ENCODE results near the gene TRAF3IP3. TPM values are rescaled to one million over a fixed set of nuclear protein-coding genes. Genes with fewer than 3 reads are reported as not detected.

Gene TRAF3IP3
- total and polyA plus RNA-seq, 3 experiments from 2014 or later, result 193 to 414 (median 209) TPM

- ChIA-PET POLR2A (no interaction called here), CTCF (interaction anchor here (1.7 to 3.3 kb wide), 2 partner anchors 8 to 12 kb away, joined by 7 to 21 read pairs; partner anchors contain the start of gene UTP25)
- DNase-seq, result no peak
- Mint-ChIP-seq H3K9me3 (no peaks in the 10 kb centered on the region), H3K4me3 (no peak overlapping the region), H3K27me3 (peaks cover 17 to 27% of the 10 kb centered on the region in 2 donors), H3K4me1 (no peaks in the 10 kb centered on the region), H3K36me3 (peaks cover 0 to 2% (median 0%) of the 10 kb centered on the region in 3 donors), H3K27ac (no peak overlapping the region)
- H3K27ac ChIP-seq (ENCODE audit: low read depth, low read length), result no peak overlapping the region
- H3K4me3 ChIP-seq (ENCODE audit: low read length), result no peak overlapping the region
- H3K27me3 ChIP-seq (ENCODE audit: insufficient read depth, low read length, poor library complexity, severe bottlenecking), result no peaks in the 10 kb centered on the region
- H3K4me1 ChIP-seq (ENCODE audit: insufficient read depth, low read length), result no peaks in the 10 kb centered on the region
- no peaks in the 10 kb centered on the region for H3K9me3 ChIP-seq (ENCODE audit: low read length)
- H3K36me3 ChIP-seq (ENCODE audit: insufficient read depth, low read length), result no peaks in the 10 kb centered on the region
Observed at GRCh38 chr1:209815490-209815889, 59.6 kb downstream of the TRAF3IP3 start.

DNA sequence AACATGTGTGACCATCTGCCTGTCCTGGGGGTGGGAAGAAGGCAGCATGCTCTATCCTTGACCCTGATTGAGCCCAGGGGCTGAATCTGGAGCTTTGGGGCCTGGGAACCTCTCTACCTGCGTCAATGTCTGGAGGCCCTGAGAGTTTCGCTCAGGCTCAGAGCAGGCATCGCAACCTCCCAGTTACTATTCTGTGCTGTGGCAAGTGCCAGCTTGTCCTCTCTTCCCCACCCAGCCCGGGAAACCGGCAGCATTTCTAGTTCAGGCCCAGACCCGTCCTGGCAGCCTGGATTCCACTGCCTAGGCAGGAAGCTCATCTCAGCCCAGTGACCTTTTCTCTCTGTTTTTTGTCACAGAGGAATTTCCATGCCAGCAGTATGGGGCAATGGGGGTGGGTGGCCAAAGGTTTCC is 60.1 kb downstream of the TRAF3IP3 start:
- ChIA-PET CTCF (interaction anchor here (1.7 kb wide), 1 partner anchor 12 kb away, joined by 7 read pairs; the partner anchor contains the start of gene UTP25), POLR2A (no interaction called here)
- H3K9me3 Mint-ChIP-seq, result no peaks in the 10 kb centered on the region
- no peaks in the 10 kb centered on the region for H3K36me3 ChIP-seq (ENCODE audit: insufficient read depth, low read length)
- H3K27me3 Mint-ChIP-seq, result peaks cover 19 to 31% of the 10 kb centered on the region in 2 donors
- no peaks in the 10 kb centered on the region for H3K9me3 ChIP-seq (ENCODE audit: low read length)
- no peaks in the 10 kb centered on the region for H3K27me3 ChIP-seq (ENCODE audit: insufficient read depth, low read length, poor library complexity, severe bottlenecking)
- H3K4me1 Mint-ChIP-seq, result no peaks in the 10 kb centered on the region
- H3K36me3 Mint-ChIP-seq, result peaks cover 0 to 6% (median 0%) of the 10 kb centered on the region in 3 donors
- no peak overlapping the region for H3K27ac Mint-ChIP-seq
- no peaks in the 10 kb centered on the region for H3K4me1 ChIP-seq (ENCODE audit: insufficient read depth, low read length)
- H3K27ac ChIP-seq (ENCODE audit: low read depth, low read length), result no peak overlapping the region
- H3K4me3 Mint-ChIP-seq, result no peak overlapping the region
- H3K4me3 ChIP-seq (ENCODE audit: low read length), result no peak overlapping the region
- DNase-seq, result no peak

DNA sequence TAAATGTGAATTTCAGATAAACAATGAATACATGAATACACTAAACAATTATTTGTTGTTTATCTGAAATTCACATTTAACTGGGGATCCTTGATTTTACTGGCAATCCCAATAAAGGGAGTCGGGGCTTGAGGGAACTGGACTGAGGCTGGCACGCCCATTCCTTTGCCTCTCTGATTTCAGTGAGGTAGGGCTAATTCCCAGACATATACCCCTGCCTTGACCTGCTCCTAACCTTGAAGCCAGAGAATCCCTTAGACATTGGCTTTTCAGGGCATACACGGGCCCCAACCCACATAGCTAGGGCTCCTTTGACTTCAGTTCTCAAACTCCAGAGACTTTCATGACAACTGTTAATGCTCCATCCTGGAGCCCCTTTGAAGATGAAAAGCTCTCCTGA is 61.1 kb downstream of the TRAF3IP3 start:
- Mint-ChIP-seq H3K27me3 (peaks cover 19 to 38% of the 10 kb centered on the region in 2 donors), H3K27ac (no peak overlapping the region), H3K4me3 (no peak overlapping the region), H3K36me3 (peaks cover 0 to 6% (median 0%) of the 10 kb centered on the region in 3 donors), H3K9me3 (no peaks in the 10 kb centered on the region), H3K4me1 (no peaks in the 10 kb centered on the region)
- H3K36me3 ChIP-seq (ENCODE audit: insufficient read depth, low read length), result no peaks in the 10 kb centered on the region
- ChIA-PET POLR2A (no interaction called here), CTCF (no interaction called here)
- no peak overlapping the region for H3K27ac ChIP-seq (ENCODE audit: low read depth, low read length)
- H3K4me1 ChIP-seq (ENCODE audit: insufficient read depth, low read length), result no peaks in the 10 kb centered on the region
- H3K4me3 ChIP-seq (ENCODE audit: low read length), result no peak overlapping the region
- no peaks in the 10 kb centered on the region for H3K9me3 ChIP-seq (ENCODE audit: low read length)
- DNase-seq, result no peak
- H3K27me3 ChIP-seq (ENCODE audit: insufficient read depth, low read length, poor library complexity, severe bottlenecking), result peaks cover 3% of the 10 kb centered on the region

DNA sequence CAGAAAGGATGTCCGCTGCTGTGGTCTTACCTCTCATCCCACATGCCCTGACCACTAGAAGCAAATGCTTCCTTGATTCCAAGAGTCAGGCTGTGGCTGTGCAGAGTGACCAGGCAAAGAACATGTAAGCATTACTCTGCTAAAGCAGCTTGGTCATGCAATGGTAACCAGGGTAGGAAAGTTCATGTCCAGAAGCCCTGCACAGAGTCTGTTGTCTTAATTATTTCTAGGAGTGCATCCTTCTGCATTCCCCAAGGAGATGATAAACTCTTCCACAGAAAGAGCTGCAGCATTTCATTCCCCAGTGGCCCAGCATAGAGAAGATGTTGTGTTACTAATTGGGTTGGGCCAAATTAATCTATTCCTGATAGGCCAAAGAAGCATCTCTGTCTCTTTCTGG is 61.8 kb downstream of the TRAF3IP3 start:
- CTCF ChIA-PET, result no interaction called here

GRCh38 chr1:209819058-209819457 is 63.2 kb downstream of the TRAF3IP3 start:
- H3K27ac Mint-ChIP-seq, result no peak overlapping the region
- peaks cover 0 to 6% (median 0%) of the 10 kb centered on the region in 3 donors for H3K36me3 Mint-ChIP-seq
- H3K27me3 Mint-ChIP-seq, result peaks cover 27 to 47% of the 10 kb centered on the region in 2 donors
- H3K9me3 Mint-ChIP-seq, result no peaks in the 10 kb centered on the region
- H3K4me1 Mint-ChIP-seq, result peaks cover 7 to 8% (median 7%) of the 10 kb centered on the region in 3 donors
- CTCF ChIA-PET, result interaction anchor here (0.9 to 1.3 kb wide), 2 partner anchors 10 to 71 kb away, joined by 3 to 4 read pairs; no protein-coding TSS in a partner anchor
- no peak overlapping the region for H3K4me3 Mint-ChIP-seq
- Histone ChIP-seq H3K9me3 (ENCODE audit: low read length) (no peaks in the 10 kb centered on the region), H3K4me3 (ENCODE audit: low read length) (no peak overlapping the region), H3K27ac (ENCODE audit: low read depth, low read length) (no peak overlapping the region), H3K4me1 (ENCODE audit: insufficient read depth, low read length) (peaks cover 9% of the 10 kb centered on the region), H3K27me3 (ENCODE audit: insufficient read depth, low read length, poor library complexity, severe bottlenecking) (peaks cover 3% of the 10 kb centered on the region), H3K36me3 (ENCODE audit: insufficient read depth, low read length) (no peaks in the 10 kb centered on the region)
- DNase-seq, result no peak
- POLR2A ChIA-PET, result no interaction called here

More for the DNA sequence above, 61.8 kb downstream of the TRAF3IP3 start:
- Mint-ChIP-seq H3K36me3 (peaks cover 0 to 6% (median 0%) of the 10 kb centered on the region in 3 donors), H3K4me1 (peaks cover 0 to 1% (median under 1%) of the 10 kb centered on the region in 3 donors), H3K27me3 (peaks cover 26 to 42% of the 10 kb centered on the region in 2 donors), H3K27ac (no peak overlapping the region), H3K4me3 (no peak overlapping the region), H3K9me3 (no peaks in the 10 kb centered on the region)
- Histone ChIP-seq H3K9me3 (ENCODE audit: low read length) (no peaks in the 10 kb centered on the region), H3K27me3 (ENCODE audit: insufficient read depth, low read length, poor library complexity, severe bottlenecking) (peaks cover 3% of the 10 kb centered on the region), H3K27ac (ENCODE audit: low read depth, low read length) (no peak overlapping the region), H3K36me3 (ENCODE audit: insufficient read depth, low read length) (no peaks in the 10 kb centered on the region), H3K4me3 (ENCODE audit: low read length) (no peak overlapping the region), H3K4me1 (ENCODE audit: insufficient read depth, low read length) (peaks cover under 1% of the 10 kb centered on the region)
- DNase-seq, result no peak
- POLR2A ChIA-PET, result interaction anchor here (0.6 kb wide), 1 partner anchor 75 kb away, joined by 3 read pairs; no protein-coding TSS in a partner anchor

DNA sequence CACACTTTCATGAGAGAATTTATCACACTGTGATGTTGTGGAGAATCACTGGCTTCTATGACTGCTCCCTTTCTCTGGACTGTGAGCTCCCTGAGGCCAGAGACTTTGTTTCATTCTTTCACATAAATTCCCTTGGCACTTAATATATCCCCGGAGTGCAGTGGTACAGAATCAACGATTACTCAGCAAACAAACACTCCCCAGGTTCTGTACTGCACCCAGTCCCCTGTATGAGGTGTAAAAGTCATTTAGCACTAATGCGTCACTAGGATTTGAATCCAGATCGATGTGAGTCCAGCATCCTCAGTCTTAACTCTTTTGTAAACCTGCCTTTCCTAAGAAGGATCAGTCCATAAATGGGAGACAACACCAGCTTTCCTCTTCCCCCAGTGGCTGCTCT is 65.1 kb downstream of the TRAF3IP3 start:
- no peak overlapping the region for H3K27ac Mint-ChIP-seq
- peaks cover 3% of the 10 kb centered on the region for H3K27me3 ChIP-seq (ENCODE audit: insufficient read depth, low read length, poor library complexity, severe bottlenecking)
- no peak for DNase-seq
- peaks cover 7 to 8% (median 7%) of the 10 kb centered on the region in 3 donors for H3K4me1 Mint-ChIP-seq
- no peak overlapping the region for H3K4me3 ChIP-seq (ENCODE audit: low read length)
- H3K36me3 Mint-ChIP-seq, result peaks cover 0 to 6% (median 0%) of the 10 kb centered on the region in 3 donors
- POLR2A ChIA-PET, result no interaction called here
- no peaks in the 10 kb centered on the region for H3K36me3 ChIP-seq (ENCODE audit: insufficient read depth, low read length)
- CTCF ChIA-PET, result interaction anchor here (1.4 to 5.5 kb wide), 2 partner anchors 14 to 52 kb away, joined by 4 to 43 read pairs; partner anchors contain the start of gene IRF6
- H3K4me1 ChIP-seq (ENCODE audit: insufficient read depth, low read length), result peaks cover 9% of the 10 kb centered on the region
- no peak overlapping the region for H3K4me3 Mint-ChIP-seq
- no peak overlapping the region for H3K27ac ChIP-seq (ENCODE audit: low read depth, low read length)
- peaks cover 28 to 52% of the 10 kb centered on the region in 2 donors for H3K27me3 Mint-ChIP-seq
- no peaks in the 10 kb centered on the region for H3K9me3 Mint-ChIP-seq
- H3K9me3 ChIP-seq (ENCODE audit: low read length), result no peaks in the 10 kb centered on the region

- Mint-ChIP-seq H3K4me3 (no peak overlapping the region), H3K9me3 (no peaks in the 10 kb centered on the region), H3K27ac (no peak overlapping the region), H3K4me1 (peaks cover 13 to 16% (median 15%) of the 10 kb centered on the region in 3 donors), H3K36me3 (peaks cover 0 to 6% (median 0%) of the 10 kb centered on the region in 3 donors), H3K27me3 (peaks cover 28 to 45% of the 10 kb centered on the region in 2 donors)
- DNase-seq, result no peak
- POLR2A ChIA-PET, result interaction anchor here (0.6 kb wide), 1 partner anchor 24 kb away, joined by 3 read pairs; no protein-coding TSS in a partner anchor
- Histone ChIP-seq H3K4me3 (ENCODE audit: low read length) (no peak overlapping the region), H3K4me1 (ENCODE audit: insufficient read depth, low read length) (peaks cover 17% of the 10 kb centered on the region), H3K27ac (ENCODE audit: low read depth, low read length) (no peak overlapping the region), H3K27me3 (ENCODE audit: insufficient read depth, low read length, poor library complexity, severe bottlenecking) (peaks cover 3% of the 10 kb centered on the region), H3K36me3 (ENCODE audit: insufficient read depth, low read length) (no peaks in the 10 kb centered on the region), H3K9me3 (ENCODE audit: low read length) (no peaks in the 10 kb centered on the region)
- CTCF ChIA-PET, result interaction anchor here (0.7 to 5.5 kb wide), 24 partner anchors 9 to 246 kb away, joined by 3 to 43 read pairs (median 5); partner anchors contain the start of genes IRF6 and TRAF3IP3
Observed at GRCh38 chr1:209822706-209823105, 66.9 kb downstream of the TRAF3IP3 start.

Measured in CD8-positive, alpha-beta memory T cell (primary cell).